Memory B cell (primary cell): ENCODE results near the gene CAND2.
A peak's percentile ranks its signal among the peaks of the same experiment; 100 is the strongest.
"Not testable (repeated sequence)": the region's sequence is repeated elsewhere in the genome, so short reads cannot be mapped to it uniquely, and the experiment has no call there.

Experiments used
- ATAC-seq: fragments of 150-1000 bp; cut with Tn5 transposase; 2 replicates; pipeline ENCODE4 v1.10.0; 2021; ENCODE audit warnings: low read depth, mild to moderate bottlenecking, moderate library complexity
- DNase-seq, 2 donors: peaks; one replicate each; pipeline ENCODE4 v3.0.0; 2022; ENCODE audit warnings: low spot score in 2 of 2
- H3K27ac Mint-ChIP-seq: one replicate; pipeline ENCODE4 v1.8.0; 2022; ENCODE audit warnings: mild to moderate bottlenecking, moderate library complexity, mixed read lengths
- H3K27me3 Mint-ChIP-seq: one replicate; pipeline ENCODE4 v1.8.0; 2022; ENCODE audit warnings: mixed read lengths
- H3K36me3 Mint-ChIP-seq: one replicate; pipeline ENCODE4 v1.8.0; 2022; ENCODE audit warnings: mild to moderate bottlenecking, mixed read lengths
- H3K4me1 Mint-ChIP-seq: one replicate; pipeline ENCODE4 v1.8.0; 2022; ENCODE audit warnings: mixed read lengths
- H3K4me3 Mint-ChIP-seq: one replicate; pipeline ENCODE4 v1.8.0; 2022; ENCODE audit warnings: mild to moderate bottlenecking, moderate library complexity, mixed read lengths
- H3K9me3 Mint-ChIP-seq: one replicate; pipeline ENCODE4 v1.8.0; 2022; ENCODE audit warnings: mixed read lengths

The CAND2 gene

GRCh38 chr3:12759097-12759679 is 37.3 kb upstream of the CAND2 start, which contains the start of gene TMEM40:
TSS of gene TMEM40 (minus strand) at chr3:12759259. CDS start at chr3:12749832, 9,427 bp downstream.
- H3K36me3 Mint-ChIP-seq = no peaks in the 10 kb centered on the region
- no peak within 1 kb of the TSS for H3K27ac Mint-ChIP-seq
- H3K9me3 Mint-ChIP-seq = no peaks in the 10 kb centered on the region
- no peak within 1 kb of the TSS for H3K4me3 Mint-ChIP-seq
- H3K4me1 Mint-ChIP-seq = peaks cover 5% of the 10 kb centered on the region
- peaks cover 9% of the 10 kb centered on the region for H3K27me3 Mint-ChIP-seq
- DNase-seq = no peak
- no peak for ATAC-seq

- Mint-ChIP-seq H3K9me3 (no peaks in the 10 kb centered on the region), H3K36me3 (no peaks in the 10 kb centered on the region), H3K4me1 (peaks cover 5% of the 10 kb centered on the region), H3K4me3 (no peak overlapping the region), H3K27me3 (peaks cover 9% of the 10 kb centered on the region), H3K27ac (no peak overlapping the region)
- no peak for ATAC-seq
- DNase-seq = no peak
Observed at GRCh38 chr3:12759693-12760565, 36.6 kb upstream of the CAND2 start.

GRCh38 chr3:12764171-12764776 is 32.2 kb upstream of the CAND2 start:
- Mint-ChIP-seq H3K27me3 (peaks cover 10% of the 10 kb centered on the region), H3K27ac (no peak overlapping the region), H3K4me3 (no peak overlapping the region), H3K4me1 (no peaks in the 10 kb centered on the region), H3K9me3 (no peaks in the 10 kb centered on the region), H3K36me3 (no peaks in the 10 kb centered on the region)
- DNase-seq (no peak), ATAC-seq (no peak)

GRCh38 chr3:12766541-12766940 is 29.9 kb upstream of the CAND2 start:
- Mint-ChIP-seq H3K4me3 (no peak overlapping the region), H3K36me3 (no peaks in the 10 kb centered on the region), H3K4me1 (no peaks in the 10 kb centered on the region), H3K27me3 (peaks cover 4% of the 10 kb centered on the region), H3K27ac (no peak overlapping the region), H3K9me3 (no peaks in the 10 kb centered on the region)
- no peak for ATAC-seq
- DNase-seq = no peak

GRCh38 chr3:12768579-12769527 is 27.6 kb upstream of the CAND2 start:
- ATAC-seq = no peak
- Mint-ChIP-seq H3K27ac (no peak overlapping the region), H3K36me3 (peaks cover 7% of the 10 kb centered on the region), H3K27me3 (peaks cover 4% of the 10 kb centered on the region), H3K4me3 (no peak overlapping the region), H3K9me3 (peaks cover 10% of the 10 kb centered on the region), H3K4me1 (peaks cover 8% of the 10 kb centered on the region)
- no peak for DNase-seq

- peaks cover 4% of the 10 kb centered on the region for H3K27me3 Mint-ChIP-seq
- peaks cover 8% of the 10 kb centered on the region for H3K4me1 Mint-ChIP-seq
- peaks cover 7% of the 10 kb centered on the region for H3K36me3 Mint-ChIP-seq
- ATAC-seq (no peak), DNase-seq (no peak)
- H3K27ac Mint-ChIP-seq = no peak overlapping the region
- no peak overlapping the region for H3K4me3 Mint-ChIP-seq
- peaks cover 10% of the 10 kb centered on the region for H3K9me3 Mint-ChIP-seq
Observed at GRCh38 chr3:12769761-12770160, 26.7 kb upstream of the CAND2 start.

- peaks cover 8% of the 10 kb centered on the region for H3K4me1 Mint-ChIP-seq
- H3K9me3 Mint-ChIP-seq = peaks cover 10% of the 10 kb centered on the region
- H3K4me3 Mint-ChIP-seq = no peak overlapping the region
Observed at GRCh38 chr3:12771236-12771635, 25.2 kb upstream of the CAND2 start.

GRCh38 chr3:12772462-12772861 is 24.0 kb upstream of the CAND2 start:
- Mint-ChIP-seq H3K27me3 (peaks cover 3% of the 10 kb centered on the region), H3K27ac (no peak overlapping the region), H3K4me1 (peaks cover 8% of the 10 kb centered on the region), H3K9me3 (peaks cover 10% of the 10 kb centered on the region), H3K4me3 (no peak overlapping the region), H3K36me3 (peaks cover 7% of the 10 kb centered on the region)
- ATAC-seq (no peak), DNase-seq (no peak)

More at GRCh38 chr3:12771236-12771635, 25.2 kb upstream of the CAND2 start:
- peaks cover 7% of the 10 kb centered on the region for H3K27me3 Mint-ChIP-seq
- peaks cover 7% of the 10 kb centered on the region for H3K36me3 Mint-ChIP-seq
- DNase-seq (no peak), ATAC-seq (no peak)
- no peak overlapping the region for H3K27ac Mint-ChIP-seq

- H3K9me3 Mint-ChIP-seq = peaks cover 10% of the 10 kb centered on the region
- H3K4me1 Mint-ChIP-seq = peaks cover 8% of the 10 kb centered on the region
- H3K27me3 Mint-ChIP-seq = peaks cover 5% of the 10 kb centered on the region
- peak overlapping the region; percentile 15 for H3K27ac Mint-ChIP-seq
- H3K36me3 Mint-ChIP-seq = peaks cover 7% of the 10 kb centered on the region
- ATAC-seq (peak; percentile 52), DNase-seq (no peak)
- H3K4me3 Mint-ChIP-seq = no peak overlapping the region
Observed at GRCh38 chr3:12773030-12773709, 23.3 kb upstream of the CAND2 start.

- DNase-seq (no peak), ATAC-seq (no peak)
- Mint-ChIP-seq H3K9me3 (peaks cover 10% of the 10 kb centered on the region), H3K36me3 (peaks cover 7% of the 10 kb centered on the region), H3K4me3 (no peak overlapping the region), H3K27ac (no peak overlapping the region), H3K4me1 (peaks cover 8% of the 10 kb centered on the region), H3K27me3 (peaks cover 5% of the 10 kb centered on the region)
Observed at GRCh38 chr3:12773710-12774086, 22.8 kb upstream of the CAND2 start.

GRCh38 chr3:12774619-12775018 is 21.9 kb upstream of the CAND2 start:
- H3K36me3 Mint-ChIP-seq = peaks cover 7% of the 10 kb centered on the region

GRCh38 chr3:12775226-12775625 is 21.3 kb upstream of the CAND2 start:
- no peak overlapping the region for H3K4me3 Mint-ChIP-seq

More at GRCh38 chr3:12774619-12775018, 21.9 kb upstream of the CAND2 start:
- Mint-ChIP-seq H3K4me3 (no peak overlapping the region), H3K27me3 (peaks cover 5% of the 10 kb centered on the region), H3K9me3 (peaks cover 10% of the 10 kb centered on the region), H3K27ac (no peak overlapping the region), H3K4me1 (peaks cover 8% of the 10 kb centered on the region)
- DNase-seq (no peak), ATAC-seq (no peak)

GRCh38 chr3:12775970-12776369 is 20.5 kb upstream of the CAND2 start:
- H3K27me3 Mint-ChIP-seq, H3K4me1 Mint-ChIP-seq, DNase-seq, H3K4me3 Mint-ChIP-seq, H3K36me3 Mint-ChIP-seq, ATAC-seq, H3K27ac Mint-ChIP-seq: not testable (repeated sequence)
- H3K9me3 Mint-ChIP-seq = peaks cover 10% of the 10 kb centered on the region

More at GRCh38 chr3:12775226-12775625, 21.3 kb upstream of the CAND2 start:
- H3K27ac Mint-ChIP-seq = no peak overlapping the region
- H3K9me3 Mint-ChIP-seq = peaks cover 10% of the 10 kb centered on the region
- DNase-seq (no peak), ATAC-seq (no peak)
- H3K27me3 Mint-ChIP-seq = peaks cover 5% of the 10 kb centered on the region
- H3K36me3 Mint-ChIP-seq = peaks cover 7% of the 10 kb centered on the region
- peaks cover 8% of the 10 kb centered on the region for H3K4me1 Mint-ChIP-seq
